Measurements from ENCODE around the gene MRPL3.

MRPL3 gene

GRCh38 chr3:131540143-131540542 lies 37.4 kb upstream of the MRPL3 start:
- Histone ChIP-seq H3K4me3 (no peak overlapping the region), H3K27ac (no peak overlapping the region), H3K36me3 (no peaks in the 10 kb centered on the region), H3K9me3 (no peaks in the 10 kb centered on the region), H3K4me1 (peaks cover 0 to 19% (median 2%) of the 10 kb centered on the region in 4 donors), H3K27me3 (no peaks in the 10 kb centered on the region)
- TF ChIP-seq CTCF (IDR thresholded peaks at IDR 0.05), result no peak
- no peak for DNase-seq
- intact Hi-C loops (cut with DNase I; ENCODE audit: low total_unique reads), result no loop called here

- DNase-seq, result no peak
- H3K27me3 ChIP-seq, result no peaks in the 10 kb centered on the region
- no peak for TF ChIP-seq CTCF (IDR thresholded peaks at IDR 0.05)
- no peaks in the 10 kb centered on the region for H3K36me3 ChIP-seq
- H3K9me3 ChIP-seq, result no peaks in the 10 kb centered on the region
- peaks cover 0 to 17% (median 2%) of the 10 kb centered on the region in 4 donors for H3K4me1 ChIP-seq
- intact Hi-C loops (cut with DNase I; ENCODE audit: low total_unique reads), result no loop called here
- H3K4me3 ChIP-seq, result no peak overlapping the region
- no peak overlapping the region for H3K27ac ChIP-seq
These were observed 36.2 kb upstream of the MRPL3 start for GRCh38 chr3:131538968-131539367.

- intact Hi-C loops (cut with DNase I; ENCODE audit: low total_unique reads), result no loop called here
These were observed 34.8 kb upstream of the MRPL3 start for GRCh38 chr3:131537531-131537930.

GRCh38 chr3:131535596-131535995 lies 32.8 kb upstream of the MRPL3 start:
- no peaks in the 10 kb centered on the region for H3K9me3 ChIP-seq
- no peaks in the 10 kb centered on the region for H3K27me3 ChIP-seq
- H3K36me3 ChIP-seq, result no peaks in the 10 kb centered on the region
- intact Hi-C loops (cut with DNase I; ENCODE audit: low total_unique reads), result no loop called here
- no peak overlapping the region for H3K27ac ChIP-seq
- TF ChIP-seq CTCF (IDR thresholded peaks at IDR 0.05), result no peak
- no peak for DNase-seq
- H3K4me1 ChIP-seq, result peaks cover 0 to 5% (median 0%) of the 10 kb centered on the region in 4 donors
- no peak overlapping the region for H3K4me3 ChIP-seq

More at GRCh38 chr3:131537531-131537930, 34.8 kb upstream of the MRPL3 start:
- Histone ChIP-seq H3K4me1 (peaks cover 0 to 12% (median 0%) of the 10 kb centered on the region in 4 donors), H3K27ac (no peak overlapping the region), H3K4me3 (no peak overlapping the region), H3K36me3 (no peaks in the 10 kb centered on the region), H3K27me3 (no peaks in the 10 kb centered on the region), H3K9me3 (no peaks in the 10 kb centered on the region)
- no peak for TF ChIP-seq CTCF (IDR thresholded peaks at IDR 0.05)
- DNase-seq, result no peak

GRCh38 chr3:131535131-131535530 lies 32.4 kb upstream of the MRPL3 start:
- Histone ChIP-seq H3K27me3 (no peaks in the 10 kb centered on the region), H3K4me1 (peaks cover 0 to under 1% (median 0%) of the 10 kb centered on the region in 4 donors), H3K9me3 (no peaks in the 10 kb centered on the region), H3K4me3 (no peak overlapping the region), H3K27ac (no peak overlapping the region), H3K36me3 (no peaks in the 10 kb centered on the region)
- DNase-seq, result no peak
- intact Hi-C loops (cut with DNase I; ENCODE audit: low total_unique reads), result no loop called here
- no peak for TF ChIP-seq CTCF (IDR thresholded peaks at IDR 0.05)

- no peak for DNase-seq
- TF ChIP-seq CTCF (IDR thresholded peaks at IDR 0.05), result no peak
- no peaks in the 10 kb centered on the region for H3K27me3 ChIP-seq
- H3K4me3 ChIP-seq, result no peak overlapping the region
- no peaks in the 10 kb centered on the region for H3K36me3 ChIP-seq
- H3K27ac ChIP-seq, result no peak overlapping the region
- H3K9me3 ChIP-seq, result no peaks in the 10 kb centered on the region
- intact Hi-C loops (cut with DNase I; ENCODE audit: low total_unique reads), result no loop called here
- no peaks in the 10 kb centered on the region for H3K4me1 ChIP-seq
These were observed 29.9 kb upstream of the MRPL3 start for GRCh38 chr3:131532645-131533044.
